Right lobe of liver (tissue), 6 donors: ENCODE data around the gene UNC119. TPM values are rescaled to one million over a fixed set of nuclear protein-coding genes. Genes with fewer than 3 reads are reported as not detected.

Experiments used
- ATAC-seq, 4 donors: fragments of 200-7000 bp; cut with Tn5 transposase; one replicate each; pipeline ENCODE4 v1.9.1; 2020; ENCODE audit warnings: mild to moderate bottlenecking in 4 of 4, moderate library complexity in 4 of 4
- DNase-seq, 3 donors: peaks; one replicate each; pipeline ENCODE4 v3.0.0-alpha.2; 2020
- H3K27ac ChIP-seq, 3 donors: fragments of 200-600 bp; one replicate each; pipeline ENCODE4 v1.8.0; 2022
- H3K27me3 ChIP-seq, 2 donors: fragments of 200-600 bp; one replicate each; pipeline ENCODE4 v1.8.0; 2022
- H3K36me3 ChIP-seq, 4 donors: fragments of 200-600 bp; sonication (generic) in 1 of 4; one replicate each; pipeline versions ENCODE4 v1.5.1 to v1.8.0; 2017 to 2022; ENCODE audit warnings: control low read depth in 1 of 4
- H3K4me1 ChIP-seq, 4 donors: fragments of 200-600 bp; sonication (generic) in 1 of 4; one replicate each; pipeline versions ENCODE4 v1.5.1 to v1.8.0; 2017 to 2022; ENCODE audit warnings: control low read depth in 1 of 4
- H3K4me3 ChIP-seq, 3 donors: fragments of 200-600 bp; one replicate each; pipeline ENCODE4 v1.8.0; 2022
- H3K9me3 ChIP-seq, 4 donors: fragments of 200-600 bp; sonication (generic) in 1 of 4; one replicate each; pipeline versions ENCODE4 v1.5.1 to v1.8.0; 2017 to 2022; ENCODE audit warnings: control low read depth in 1 of 4
- CTCF ChIP-seq, 4 donors: fragments of 200-600 bp in 3 of 4; fragments of 450-650 bp in 1 of 4; IDR thresholded peaks; one replicate each; pipeline versions ENCODE4 v1.5.1 to v1.8.0; 2016 to 2022; ENCODE audit warnings: antibody characterized with exemption in 4 of 4, mild to moderate bottlenecking in 2 of 4
- POLR2A ChIP-seq: fragments of 450-650 bp; IDR thresholded peaks from one replicate; pipeline ENCODE4 v1.6.1; 2017; ENCODE audit warnings: antibody characterized with exemption, mild to moderate bottlenecking
- WGBS: methylation state at CpG from one replicate; pipeline ENCODE4 v1.1.6; 2018; ENCODE audit warnings: low coverage, low lambda C conversion rate; ENCODE audit not compliant: insufficient coverage; ENCODE audit errors: missing lambda C conversion rate; 5-methylcytosine and 5-hydroxymethylcytosine counted together
- intact Hi-C, 2 donors: fragments of 100-400 bp; cut with DNase I; formaldehyde crosslinking; loops; one replicate each; pipeline versions ENCODE4 v1.11.2 to v1.14.1; 2022
- total RNA-seq, 6 experiments: library from RNA; depleted of rRNA in 2 of 6; stranded (reverse); fragments of >200 nt in 2 of 6; fragmentation: NEBNext Ultra II Directional in 3 of 6; extraction: Animal tissue kit (Norgen Biotek cat#: 25700) in 3 of 6; gene quantifications; one replicate each; pipeline versions ENCODE4 v1.1.0 to v1.2.4, GENCODE V29; 2016 to 2023
- donor health status: DM: no; HTN: yes; CAD: no.
- donor health status: DM: no; HTN: no; CAD: no.
- donor health status: DM: no; HTN: no; CAD: no.
- donor health status: DM: no; HTN: yes; CAD: no.
- donor health status: DM: no; HTN: yes; CAD: no.

The UNC119 gene
- total RNA-seq, 6 experiments from 2014 or later: 11.5 to 37.8 (median 13.1) TPM

GRCh38 chr17:28532050-28532960, 20.1 kb downstream of the UNC119 start:
- H3K27me3 ChIP-seq: no peaks in the 10 kb centered on the region
- no peaks in the 10 kb centered on the region for H3K36me3 ChIP-seq
- ATAC-seq (no peak), DNase-seq (no peak)
- H3K27ac ChIP-seq: no peak overlapping the region
- H3K4me1 ChIP-seq: no peaks in the 10 kb centered on the region
- no peak overlapping the region for H3K4me3 ChIP-seq
- TF ChIP-seq POLR2A (no peak), CTCF (IDR thresholded peaks at IDR 0.05) (no peak)
- WGBS: 74% methylated on average over 3 of the region's 7 CpGs
- intact Hi-C loops: no loop called here
- no peaks in the 10 kb centered on the region for H3K9me3 ChIP-seq

GRCh38 chr17:28530926-28531325, 21.5 kb downstream of the UNC119 start:
- intact Hi-C loops: no loop called here
- H3K4me3 ChIP-seq: no peak overlapping the region
- no peaks in the 10 kb centered on the region for H3K4me1 ChIP-seq
- H3K36me3 ChIP-seq: no peaks in the 10 kb centered on the region
- no peak for TF ChIP-seq CTCF (IDR thresholded peaks at IDR 0.05)
- no peak for TF ChIP-seq POLR2A
- ATAC-seq (no peak), DNase-seq (no peak)
- no peak overlapping the region for H3K27ac ChIP-seq
- 88% methylated on average over 4 of the region's 7 CpGs for WGBS
- H3K9me3 ChIP-seq: no peaks in the 10 kb centered on the region
- H3K27me3 ChIP-seq: no peaks in the 10 kb centered on the region

- no peak for DNase-seq
Observed at GRCh38 chr17:28530250-28530649, 22.2 kb downstream of the UNC119 start.

GRCh38 chr17:28529013-28529400, 23.4 kb downstream of the UNC119 start:
- intact Hi-C loops: no loop called here
- H3K27ac ChIP-seq: no peak overlapping the region
- DNase-seq: no peak

More at GRCh38 chr17:28530250-28530649, 22.2 kb downstream of the UNC119 start:
- intact Hi-C loops: no loop called here
- H3K4me3 ChIP-seq: no peak overlapping the region
- no peaks in the 10 kb centered on the region for H3K36me3 ChIP-seq
- no peak overlapping the region for H3K27ac ChIP-seq
- no peak for TF ChIP-seq POLR2A
- TF ChIP-seq CTCF (IDR thresholded peaks at IDR 0.05): no peak
- no peaks in the 10 kb centered on the region for H3K27me3 ChIP-seq
- no peaks in the 10 kb centered on the region for H3K9me3 ChIP-seq
- no peak for ATAC-seq
- WGBS: 63% methylated on average over 4 of the region's 4 CpGs
- no peaks in the 10 kb centered on the region for H3K4me1 ChIP-seq

More at GRCh38 chr17:28529013-28529400, 23.4 kb downstream of the UNC119 start:
- no peaks in the 10 kb centered on the region for H3K4me1 ChIP-seq
- H3K9me3 ChIP-seq: no peaks in the 10 kb centered on the region
- ATAC-seq: no peak
- H3K36me3 ChIP-seq: no peaks in the 10 kb centered on the region
- TF ChIP-seq CTCF (IDR thresholded peaks at IDR 0.05) (no peak), POLR2A (no peak)
- 60% methylated on average over 1 of the region's 3 CpGs for WGBS
- H3K27me3 ChIP-seq: no peaks in the 10 kb centered on the region
- no peak overlapping the region for H3K4me3 ChIP-seq
